HEK293 (cell line): ENCODE data around the gene YIPF2.

Source experiments
- CTCF ChIA-PET: fragments of 350-600 bp; formaldehyde crosslinking; extraction: SDS; loops from one replicate; lab custom pipeline; 2021; ENCODE audit warnings: antibody characterized with exemption; lab: Yijun Ruan, JAX
- POLR2A ChIA-PET: fragments of 300-600 bp; formaldehyde crosslinking; extraction: SDS; loops from one replicate; lab custom pipeline; 2020; ENCODE audit warnings: antibody characterized with exemption, inconsistent platforms; lab: Yijun Ruan, JAX
- H3K27ac ChIP-seq: fragments of 200-500 bp; sonication (Bioruptor generic); 2 replicates; pipeline ENCODE4 v1.5.1; 2014; ENCODE audit warnings: low read depth, low read length, control low read depth, inconsistent platforms; ENCODE audit errors: extremely low read depth
- H3K36me3 ChIP-seq, 2 experiments: fragments of 200-500 bp in 1 of 2; sonication (Bioruptor generic) in 1 of 2; 1 replicate in 1 of 2; 2 replicates in 1 of 2; pipeline ENCODE4 v1.5.1; 2014 to 2017; ENCODE audit warnings: inconsistent platforms in 2 of 2, low read length in 2 of 2; ENCODE audit not compliant: control insufficient read depth in 2 of 2, insufficient read depth in 1 of 2
- H3K4me1 ChIP-seq: fragments of 200-500 bp; sonication (Bioruptor generic); 2 replicates; pipeline ENCODE4 v1.5.1; 2014; ENCODE audit warnings: mild to moderate bottlenecking, low read length, inconsistent platforms; ENCODE audit not compliant: control insufficient read depth, insufficient read depth
- H3K4me3 ChIP-seq: 2 replicates; pipeline ENCODE4 v1.5.1; 2011; ENCODE audit warnings: low read depth, mild to moderate bottlenecking, control low read depth, low read length, moderate library complexity
- H3K9me3 ChIP-seq: fragments of 200-500 bp; sonication (Bioruptor generic); 2 replicates; pipeline ENCODE4 v1.5.1; 2014; ENCODE audit warnings: low read depth, low read length, inconsistent platforms; ENCODE audit not compliant: control insufficient read depth, insufficient read depth
- GLI4 ChIP-seq: fragments of 450-650 bp; formaldehyde crosslinking; IDR thresholded peaks from 2 replicates; pipeline ENCODE4 v1.5.1; 2016; ENCODE audit warnings: missing biosample characterization, missing genetic modification characterization
- GLIS2 ChIP-seq: fragments of 450-650 bp; formaldehyde crosslinking; IDR thresholded peaks from 2 replicates; pipeline ENCODE4 v1.5.1; 2016; ENCODE audit warnings: missing biosample characterization, missing genetic modification characterization
- KLF9 ChIP-seq: fragments of 450-650 bp; formaldehyde crosslinking; IDR thresholded peaks from 2 replicates; pipeline ENCODE4 v1.5.1; 2016; ENCODE audit warnings: missing biosample characterization, missing genetic modification characterization, low read depth
- MEIS1 ChIP-seq: sonication (generic); formaldehyde crosslinking; IDR thresholded peaks from 2 replicates; pipeline ENCODE4 v1.8.1; 2022; ENCODE audit warnings: missing genetic modification reagents, mild to moderate bottlenecking, borderline replicate concordance
- TRIM28 ChIP-seq: IDR thresholded peaks from 2 replicates; pipeline ENCODE4 v1.6.1; 2011; ENCODE audit warnings: low read length, control low read depth, borderline replicate concordance
- ZFHX2 ChIP-seq: fragments of 450-650 bp; formaldehyde crosslinking; conservative IDR thresholded peaks from 2 replicates; pipeline ENCODE4 v1.5.1; 2016; ENCODE audit warnings: missing biosample characterization, missing genetic modification characterization
- ZNF169 ChIP-seq: fragments of 450-650 bp; formaldehyde crosslinking; IDR thresholded peaks from 2 replicates; pipeline ENCODE4 v1.5.1; 2016; ENCODE audit warnings: missing biosample characterization, missing genetic modification characterization
- ZNF174 ChIP-seq: fragments of 450-650 bp; formaldehyde crosslinking; IDR thresholded peaks from 2 replicates; pipeline ENCODE4 v1.5.0; 2017; ENCODE audit warnings: missing biosample characterization, mild to moderate bottlenecking, missing genetic modification characterization
- ZNF211 ChIP-seq: fragments of 450-650 bp; formaldehyde crosslinking; IDR thresholded peaks from 2 replicates; pipeline ENCODE4 v1.5.1; 2016; ENCODE audit warnings: low read depth, missing biosample characterization, missing genetic modification characterization
- ZNF248 ChIP-seq: fragments of 450-650 bp; formaldehyde crosslinking; IDR thresholded peaks from 2 replicates; pipeline ENCODE4 v1.5.1; 2017; ENCODE audit warnings: missing biosample characterization, missing genetic modification characterization
- ZNF274 ChIP-seq, 2 experiments: fragments of 200-500 bp in 1 of 2; fragments of 450-650 bp in 1 of 2; sonication (Bioruptor generic) in 1 of 2; formaldehyde crosslinking in 1 of 2; IDR thresholded peaks; 2 replicates each; pipeline versions ENCODE4 v1.5.1 to v1.6.1; 2014 to 2016; ENCODE audit warnings: borderline replicate concordance in 1 of 2, inconsistent platforms in 1 of 2, low read length in 1 of 2, missing biosample characterization in 1 of 2, missing genetic modification characterization in 1 of 2
- ZNF341 ChIP-seq: fragments of 450-650 bp; formaldehyde crosslinking; IDR thresholded peaks from 2 replicates; pipeline ENCODE4; 2016; ENCODE audit warnings: low read depth, missing biosample characterization, missing genetic modification characterization
- ZNF37A ChIP-seq: fragments of 450-650 bp; IDR thresholded peaks from 2 replicates; pipeline ENCODE4 v1.5.1; 2018; ENCODE audit warnings: missing biosample characterization, missing genetic modification characterization
- ZNF473 ChIP-seq: fragments of 450-650 bp; formaldehyde crosslinking; IDR thresholded peaks from 2 replicates; pipeline ENCODE4 v1.5.1; 2017; ENCODE audit warnings: missing biosample characterization, missing genetic modification characterization
- ZNF510 ChIP-seq: fragments of 450-650 bp; formaldehyde crosslinking; IDR thresholded peaks from 2 replicates; pipeline ENCODE4 v1.5.1; 2018; ENCODE audit warnings: mild to moderate bottlenecking, missing genetic modification characterization, missing biosample characterization; ENCODE audit not compliant: insufficient replicate concordance
- ZNF521 ChIP-seq: fragments of 450-650 bp; formaldehyde crosslinking; IDR thresholded peaks from 2 replicates; pipeline ENCODE4 v1.5.1; 2017; ENCODE audit warnings: missing biosample characterization, mild to moderate bottlenecking, missing genetic modification characterization
- ZNF561 ChIP-seq: fragments of 450-650 bp; IDR thresholded peaks from 2 replicates; pipeline ENCODE4 v1.5.1; 2018; ENCODE audit warnings: missing biosample characterization, missing genetic modification characterization, borderline replicate concordance
- ZNF629 ChIP-seq: fragments of 450-650 bp; formaldehyde crosslinking; IDR thresholded peaks from 2 replicates; pipeline ENCODE4 v1.5.1; 2017; ENCODE audit warnings: missing biosample characterization, missing genetic modification characterization
- ZNF660 ChIP-seq: fragments of 450-650 bp; IDR thresholded peaks from 2 replicates; pipeline ENCODE4 v1.5.1; 2018; ENCODE audit warnings: missing biosample characterization, mild to moderate bottlenecking, missing genetic modification characterization
- ZNF664 ChIP-seq: fragments of 450-650 bp; formaldehyde crosslinking; IDR thresholded peaks from 2 replicates; pipeline ENCODE4 v1.5.1; 2016; ENCODE audit warnings: missing biosample characterization, missing genetic modification characterization
- ZNF707 ChIP-seq: fragments of 450-650 bp; formaldehyde crosslinking; IDR thresholded peaks from 2 replicates; pipeline ENCODE4 v1.5.1; 2016; ENCODE audit warnings: missing biosample characterization, missing genetic modification characterization
- ZSCAN23 ChIP-seq: fragments of 450-650 bp; formaldehyde crosslinking; IDR thresholded peaks from 2 replicates; pipeline ENCODE4 v1.5.1; 2016; ENCODE audit warnings: missing biosample characterization, missing genetic modification characterization
- TF ChIP-seq, protein P1 (sequence below): fragments of 450-650 bp; formaldehyde crosslinking; IDR thresholded peaks from 2 replicates; pipeline ENCODE4 v1.5.1; 2016; ENCODE audit warnings: missing biosample characterization, missing genetic modification characterization
- TF ChIP-seq, protein P2 (sequence below): fragments of 450-650 bp; formaldehyde crosslinking; conservative IDR thresholded peaks from 2 replicates; pipeline ENCODE4 v1.5.1; 2016; ENCODE audit warnings: low read depth, missing biosample characterization, missing genetic modification characterization
- TF ChIP-seq, protein P3 (sequence below): fragments of 450-650 bp; formaldehyde crosslinking; IDR thresholded peaks from 2 replicates; pipeline ENCODE4 v1.5.1; 2017; ENCODE audit warnings: missing biosample characterization, missing genetic modification characterization

Gene YIPF2

DNA sequence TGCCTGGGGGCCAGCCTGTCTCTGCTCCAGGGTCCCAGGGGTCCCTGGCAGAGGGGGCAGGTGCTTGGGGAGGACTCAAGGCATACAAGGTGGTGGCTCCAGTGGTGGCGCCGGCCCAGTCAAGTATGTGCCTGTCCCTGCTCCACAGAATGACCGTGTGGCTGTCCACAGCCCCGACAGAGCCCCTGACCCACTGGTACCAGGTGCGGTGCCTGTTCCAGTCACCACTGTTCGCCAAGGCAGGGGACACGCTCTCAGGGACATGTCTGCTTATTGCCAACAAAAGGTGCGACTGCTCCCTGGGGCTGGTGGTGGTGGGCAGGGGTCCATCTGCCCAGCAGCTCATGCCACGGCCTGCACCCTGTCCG lies 8.2 kb downstream of the YIPF2 start:
- TF ChIP-seq ZNF510 (tag by site-specific recombination), result no peak
- TF ChIP-seq ZNF707, result no peak
- no peak for TF ChIP-seq GLI4 (tag by site-specific recombination)
- no peak for TF ChIP-seq KLF9 (tag by site-specific recombination)
- TF ChIP-seq ZNF174 (tag by site-specific recombination), result no peak
- no peak for TF ChIP-seq ZNF664 (tag by site-specific recombination)
- TF ChIP-seq GLIS2 (tag by site-specific recombination), result no peak
- no peak for TF ChIP-seq TRIM28
- no peak for TF ChIP-seq ZNF521 (tag by site-specific recombination)
- TF ChIP-seq, all 188 proteins: peak for 0
- Histone ChIP-seq H3K4me3 (no peak overlapping the region), H3K36me3 (peaks cover 0 to 86% of the 10 kb centered on the region in 2 experiments; a peak in 2 of 3 replicates), H3K9me3 (no peaks in the 10 kb centered on the region), H3K4me1 (no peaks in the 10 kb centered on the region), H3K27ac (no peak overlapping the region; the same call in 1 of the 2 replicates)
- CTCF ChIA-PET, result no interaction called here
- POLR2A ChIA-PET, result no interaction called here

DNA sequence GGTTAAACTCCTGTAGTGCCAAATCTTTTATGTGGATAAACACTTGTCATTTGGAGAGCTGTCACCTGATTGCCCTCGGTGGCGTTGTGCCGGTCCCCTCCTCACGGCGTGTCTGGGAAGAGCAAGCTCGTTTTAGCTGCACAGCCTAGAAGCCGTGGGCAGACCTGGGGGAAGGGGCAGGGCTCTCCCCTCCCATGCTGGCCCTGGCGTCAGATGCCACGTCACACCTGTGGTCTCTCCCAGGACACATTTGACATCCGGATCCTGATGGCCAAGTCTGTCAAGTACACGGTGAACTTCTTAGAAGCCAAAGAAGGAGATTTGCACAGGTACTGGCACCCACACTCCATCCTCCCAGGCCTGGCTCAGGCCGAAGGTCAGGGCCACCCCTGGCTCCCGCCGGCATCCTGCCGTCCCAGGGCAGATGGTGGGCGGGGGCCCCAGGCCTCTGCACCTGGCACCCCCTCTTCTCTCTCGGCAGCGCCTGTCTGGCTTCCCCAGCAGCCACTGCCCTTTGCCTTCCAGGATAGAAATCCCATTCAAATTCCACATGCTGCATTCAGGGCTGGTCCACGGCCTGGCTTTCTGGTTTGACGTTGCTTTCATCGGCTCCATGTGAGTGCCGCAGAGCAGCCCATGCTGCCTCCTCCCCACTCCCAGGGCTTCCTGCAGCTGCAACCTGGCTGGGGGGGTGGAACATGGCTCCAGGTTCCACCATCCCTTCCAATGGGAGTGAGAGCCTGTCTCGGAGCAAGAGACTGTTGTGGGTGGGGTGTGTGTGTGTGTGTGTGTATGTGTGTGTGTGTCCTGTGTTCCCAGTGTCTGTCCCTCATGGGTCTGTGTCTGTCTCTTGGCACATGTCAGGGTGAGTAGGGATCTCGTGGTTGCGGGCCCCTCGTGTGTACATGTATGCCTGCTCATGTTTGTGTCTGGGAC lies 8.8 kb downstream of the YIPF2 start:
- peak overlapping the region; percentile 41; the same call in 1 of the 2 replicates for H3K27ac ChIP-seq
- peaks cover 0 to 86% of the 10 kb centered on the region in 2 experiments; a peak in 2 of 3 replicates for H3K36me3 ChIP-seq
- CTCF ChIA-PET, result no interaction called here
- no peak for TF ChIP-seq ZNF473 (tag by site-specific recombination)
- TF ChIP-seq ZNF274 (IDR thresholded peaks at IDR 0.05; ENCODE audit: low read length), result no peak
- TF ChIP-seq ZNF274 (tag by site-specific recombination; IDR thresholded peaks at IDR 0.05; ENCODE audit: borderline replicate concordance), result no peak
- TF ChIP-seq ZFHX2 (tag by site-specific recombination), result 0 out of 2 replicates have a peak, but pooled peaks have one; percentile 34
- no peak for TF ChIP-seq ZNF169
- TF ChIP-seq ZNF660 (tag by site-specific recombination), result no peak
- no peak for TF ChIP-seq KLF9 (tag by site-specific recombination)
- no peak for TF ChIP-seq ZNF211 (tag by site-specific recombination)
- TF ChIP-seq, protein P1, sequence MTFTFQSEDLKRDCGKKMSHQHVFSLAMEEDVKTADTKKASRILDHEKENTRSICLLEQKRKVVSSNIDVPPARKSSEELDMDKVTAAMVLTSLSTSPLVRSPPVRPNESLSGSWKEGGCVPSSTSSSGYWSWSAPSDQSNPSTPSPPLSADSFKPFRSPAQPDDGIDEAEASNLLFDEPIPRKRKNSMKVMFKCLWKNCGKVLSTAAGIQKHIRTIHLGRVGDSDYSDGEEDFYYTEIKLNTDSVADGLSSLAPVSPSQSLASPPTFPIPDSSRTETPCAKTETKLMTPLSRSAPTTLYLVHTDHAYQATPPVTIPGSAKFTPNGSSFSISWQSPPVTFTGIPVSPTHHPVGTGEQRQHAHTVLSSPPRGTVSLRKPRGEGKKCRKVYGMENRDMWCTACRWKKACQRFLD, result no peak
- TF ChIP-seq ZNF37A (tag by site-specific recombination), result no peak
- TF ChIP-seq MEIS1 (CRISPR knock-in tag), result no peak
- no peak for TF ChIP-seq ZNF248
- TF ChIP-seq, protein P2, sequence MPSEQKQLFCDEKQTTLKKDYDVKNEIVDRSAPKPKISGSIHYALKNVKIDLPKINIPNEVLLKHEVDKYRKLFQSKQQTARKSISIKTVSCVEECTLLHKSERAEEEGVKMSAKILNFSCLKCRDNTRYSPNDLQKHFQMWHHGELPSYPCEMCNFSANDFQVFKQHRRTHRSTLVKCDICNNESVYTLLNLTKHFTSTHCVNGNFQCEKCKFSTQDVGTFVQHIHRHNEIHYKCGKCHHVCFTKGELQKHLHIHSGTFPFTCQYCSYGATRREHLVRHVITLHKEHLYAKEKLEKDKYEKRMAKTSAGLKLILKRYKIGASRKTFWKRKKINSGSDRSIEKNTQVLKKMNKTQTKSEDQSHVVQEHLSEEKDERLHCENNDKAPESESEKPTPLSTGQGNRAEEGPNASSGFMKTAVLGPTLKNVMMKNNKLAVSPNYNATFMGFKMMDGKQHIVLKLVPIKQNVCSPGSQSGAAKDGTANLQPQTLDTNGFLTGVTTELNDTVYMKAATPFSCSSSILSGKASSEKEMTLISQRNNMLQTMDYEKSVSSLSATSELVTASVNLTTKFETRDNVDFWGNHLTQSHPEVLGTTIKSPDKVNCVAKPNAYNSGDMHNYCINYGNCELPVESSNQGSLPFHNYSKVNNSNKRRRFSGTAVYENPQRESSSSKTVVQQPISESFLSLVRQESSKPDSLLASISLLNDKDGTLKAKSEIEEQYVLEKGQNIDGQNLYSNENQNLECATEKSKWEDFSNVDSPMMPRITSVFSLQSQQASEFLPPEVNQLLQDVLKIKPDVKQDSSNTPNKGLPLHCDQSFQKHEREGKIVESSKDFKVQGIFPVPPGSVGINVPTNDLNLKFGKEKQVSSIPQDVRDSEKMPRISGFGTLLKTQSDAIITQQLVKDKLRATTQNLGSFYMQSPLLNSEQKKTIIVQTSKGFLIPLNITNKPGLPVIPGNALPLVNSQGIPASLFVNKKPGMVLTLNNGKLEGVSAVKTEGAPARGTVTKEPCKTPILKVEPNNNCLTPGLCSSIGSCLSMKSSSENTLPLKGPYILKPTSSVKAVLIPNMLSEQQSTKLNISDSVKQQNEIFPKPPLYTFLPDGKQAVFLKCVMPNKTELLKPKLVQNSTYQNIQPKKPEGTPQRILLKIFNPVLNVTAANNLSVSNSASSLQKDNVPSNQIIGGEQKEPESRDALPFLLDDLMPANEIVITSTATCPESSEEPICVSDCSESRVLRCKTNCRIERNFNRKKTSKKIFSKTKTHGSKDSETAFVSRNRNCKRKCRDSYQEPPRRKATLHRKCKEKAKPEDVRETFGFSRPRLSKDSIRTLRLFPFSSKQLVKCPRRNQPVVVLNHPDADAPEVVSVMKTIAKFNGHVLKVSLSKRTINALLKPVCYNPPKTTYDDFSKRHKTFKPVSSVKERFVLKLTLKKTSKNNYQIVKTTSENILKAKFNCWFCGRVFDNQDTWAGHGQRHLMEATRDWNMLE (tag by site-specific recombination), result no peak
- TF ChIP-seq, protein P3, sequence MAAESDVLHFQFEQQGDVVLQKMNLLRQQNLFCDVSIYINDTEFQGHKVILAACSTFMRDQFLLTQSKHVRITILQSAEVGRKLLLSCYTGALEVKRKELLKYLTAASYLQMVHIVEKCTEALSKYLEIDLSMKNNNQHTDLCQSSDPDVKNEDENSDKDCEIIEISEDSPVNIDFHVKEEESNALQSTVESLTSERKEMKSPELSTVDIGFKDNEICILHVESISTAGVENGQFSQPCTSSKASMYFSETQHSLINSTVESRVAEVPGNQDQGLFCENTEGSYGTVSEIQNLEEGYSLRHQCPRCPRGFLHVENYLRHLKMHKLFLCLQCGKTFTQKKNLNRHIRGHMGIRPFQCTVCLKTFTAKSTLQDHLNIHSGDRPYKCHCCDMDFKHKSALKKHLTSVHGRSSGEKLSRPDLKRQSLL (tag by site-specific recombination), result peak; percentile 40; the same call in 1 of the 2 replicates
- TF ChIP-seq ZNF341 (tag by site-specific recombination), result no peak
- no peak for TF ChIP-seq ZNF629
- no peak for TF ChIP-seq ZSCAN23 (tag by site-specific recombination)
- no peak for TF ChIP-seq ZNF561

More for the DNA sequence above, 8.8 kb downstream of the YIPF2 start:
- POLR2A ChIA-PET, result no interaction called here
- H3K9me3 ChIP-seq, result no peaks in the 10 kb centered on the region
- H3K4me3 ChIP-seq, result no peak overlapping the region
- no peaks in the 10 kb centered on the region for H3K4me1 ChIP-seq
